NCI-H345 treated with DMSO at 0.1 percent for 48 hours (cell line): ENCODE results near the gene INTS7.

Experiments used
- DNase-seq: peaks from one replicate; lab custom pipeline; 2025; ENCODE audit not compliant: unreplicated experiment; lab: John Stamatoyannopoulos, UW

The INTS7 gene, protein sequence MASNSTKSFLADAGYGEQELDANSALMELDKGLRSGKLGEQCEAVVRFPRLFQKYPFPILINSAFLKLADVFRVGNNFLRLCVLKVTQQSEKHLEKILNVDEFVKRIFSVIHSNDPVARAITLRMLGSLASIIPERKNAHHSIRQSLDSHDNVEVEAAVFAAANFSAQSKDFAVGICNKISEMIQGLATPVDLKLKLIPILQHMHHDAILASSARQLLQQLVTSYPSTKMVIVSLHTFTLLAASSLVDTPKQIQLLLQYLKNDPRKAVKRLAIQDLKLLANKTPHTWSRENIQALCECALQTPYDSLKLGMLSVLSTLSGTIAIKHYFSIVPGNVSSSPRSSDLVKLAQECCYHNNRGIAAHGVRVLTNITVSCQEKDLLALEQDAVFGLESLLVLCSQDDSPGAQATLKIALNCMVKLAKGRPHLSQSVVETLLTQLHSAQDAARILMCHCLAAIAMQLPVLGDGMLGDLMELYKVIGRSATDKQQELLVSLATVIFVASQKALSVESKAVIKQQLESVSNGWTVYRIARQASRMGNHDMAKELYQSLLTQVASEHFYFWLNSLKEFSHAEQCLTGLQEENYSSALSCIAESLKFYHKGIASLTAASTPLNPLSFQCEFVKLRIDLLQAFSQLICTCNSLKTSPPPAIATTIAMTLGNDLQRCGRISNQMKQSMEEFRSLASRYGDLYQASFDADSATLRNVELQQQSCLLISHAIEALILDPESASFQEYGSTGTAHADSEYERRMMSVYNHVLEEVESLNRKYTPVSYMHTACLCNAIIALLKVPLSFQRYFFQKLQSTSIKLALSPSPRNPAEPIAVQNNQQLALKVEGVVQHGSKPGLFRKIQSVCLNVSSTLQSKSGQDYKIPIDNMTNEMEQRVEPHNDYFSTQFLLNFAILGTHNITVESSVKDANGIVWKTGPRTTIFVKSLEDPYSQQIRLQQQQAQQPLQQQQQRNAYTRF

DNA sequence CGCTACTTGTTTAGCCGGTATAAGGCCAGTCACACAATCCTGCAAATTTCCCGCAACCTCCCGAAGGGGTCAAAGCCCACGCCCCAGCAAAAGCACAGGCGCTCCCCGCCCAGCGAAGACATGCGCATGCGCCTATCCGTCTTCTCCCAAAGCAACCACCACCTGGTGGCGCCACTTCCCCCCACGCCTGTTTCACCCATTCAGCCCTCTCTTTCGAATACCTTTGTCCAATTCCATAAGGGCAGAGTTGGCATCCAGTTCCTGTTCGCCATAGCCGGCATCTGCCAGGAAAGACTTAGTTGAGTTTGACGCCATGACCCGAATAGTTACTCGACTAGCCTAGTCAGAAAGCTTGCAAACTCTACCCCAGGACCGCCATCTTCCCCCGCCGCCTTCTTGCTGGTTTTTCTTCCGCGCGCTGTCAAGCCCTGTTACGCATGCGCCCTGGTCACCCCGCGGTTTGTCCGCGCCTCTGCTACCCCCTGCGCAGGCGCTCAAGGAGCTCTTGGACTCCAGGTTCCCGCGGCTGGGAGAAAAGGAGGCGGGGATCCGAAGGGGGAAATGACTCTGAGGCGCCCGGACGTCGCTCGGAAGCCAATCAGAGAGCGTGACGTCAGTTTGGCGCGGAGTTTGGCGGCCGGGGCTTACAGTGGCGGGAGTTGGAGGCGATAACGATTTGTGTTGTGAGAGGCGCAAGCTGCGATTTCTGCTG, at the start of gene INTS7, which contains the start of gene DTL:
Gene INTS7 (minus strand): TSS at position 435 of the 712 bp plus-strand sequence. CDS start 120 bp downstream, at position 315.
Gene DTL (plus strand): TSS at position 626 of the 712 bp plus-strand sequence. CDS start 143 bp downstream, outside the sequence.
- peak; percentile 99 for DNase-seq

DNA sequence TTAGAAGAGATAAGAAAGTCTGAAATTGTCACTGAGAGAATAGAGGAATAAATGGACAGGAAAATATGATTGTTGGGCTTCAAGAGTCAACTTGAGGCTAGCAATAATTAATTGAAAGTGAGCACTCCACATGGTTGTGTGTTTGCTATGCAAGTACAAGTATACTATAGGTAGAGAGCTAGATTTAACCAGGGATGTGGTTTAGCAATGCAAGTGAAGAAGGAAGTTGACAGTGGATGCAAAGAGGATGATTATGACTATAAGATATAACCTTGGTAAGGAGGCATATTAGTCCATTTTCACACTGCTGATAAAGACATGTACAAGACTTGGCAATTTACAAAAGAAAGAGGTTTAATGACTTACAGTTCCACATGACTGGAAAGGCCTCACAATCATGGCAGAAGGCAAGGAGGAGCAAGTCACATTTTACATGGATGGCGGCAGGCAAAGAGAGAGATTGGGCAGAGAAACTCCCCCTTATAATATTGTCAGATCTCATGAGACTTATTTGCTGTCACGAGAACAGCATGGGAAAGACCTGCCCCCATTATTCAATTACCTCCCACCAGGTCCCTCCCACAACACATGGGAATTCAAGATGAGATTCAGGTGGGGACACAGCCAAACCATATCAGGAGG, 47.5 kb upstream of the INTS7 start:
- DNase-seq: no peak

DNA sequence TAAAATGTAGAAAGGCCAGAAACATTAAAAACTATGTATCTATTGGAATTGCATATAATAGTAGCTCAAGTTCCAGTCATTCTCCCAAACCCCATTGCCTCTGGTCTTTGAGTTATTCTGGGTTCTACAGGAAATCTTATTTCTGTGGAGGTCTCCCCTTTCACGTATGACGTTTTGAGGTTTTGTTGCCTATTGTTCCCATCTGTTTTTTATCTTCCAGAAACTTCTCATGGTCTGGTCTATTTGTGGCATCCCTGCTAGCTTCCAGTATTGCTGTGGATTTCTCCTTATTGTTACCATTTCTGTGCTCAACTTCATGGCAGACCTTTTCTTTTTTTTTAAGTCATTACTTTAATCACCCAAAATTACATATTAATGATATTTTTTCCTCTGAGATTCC, 43.5 kb upstream of the INTS7 start:
- DNase-seq: no peak

DNA sequence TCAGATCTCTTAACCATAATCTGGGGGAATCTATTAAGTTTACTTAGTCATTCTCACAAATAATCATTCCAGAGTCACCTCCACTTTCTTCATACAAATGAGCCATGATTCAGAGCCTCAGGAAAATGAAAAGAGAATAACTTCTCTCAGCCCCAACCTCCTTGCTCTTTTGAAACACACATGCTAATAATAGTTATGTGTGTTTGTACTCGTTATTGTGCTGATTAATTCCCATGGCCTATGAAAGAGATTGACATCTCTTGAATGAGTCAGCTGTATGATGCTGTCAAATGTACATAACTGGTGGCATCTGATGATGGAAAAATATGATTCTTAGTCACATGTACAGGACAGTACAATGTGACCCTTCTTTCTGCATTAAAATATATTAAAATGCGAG, 41.7 kb upstream of the INTS7 start:
- no peak for DNase-seq

DNA sequence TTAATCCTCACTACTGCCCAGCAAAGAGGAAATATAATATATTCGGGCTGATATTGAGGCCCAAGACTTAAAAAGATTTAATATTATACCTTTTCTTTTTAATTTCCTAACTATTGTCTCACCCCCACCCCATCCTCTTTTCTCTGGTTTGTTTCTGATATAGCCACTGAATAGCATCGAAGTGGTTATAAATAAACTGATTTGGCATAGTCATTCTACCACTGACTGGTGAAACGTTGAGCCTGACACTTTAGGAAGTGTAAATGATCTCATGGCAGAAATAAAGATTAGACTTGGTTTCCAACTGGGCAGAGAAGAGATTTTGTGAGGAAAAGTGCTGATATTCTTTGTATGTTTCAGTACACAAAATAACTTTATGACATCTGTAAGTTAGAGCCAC, 39.5 kb upstream of the INTS7 start:
- DNase-seq: no peak

DNA sequence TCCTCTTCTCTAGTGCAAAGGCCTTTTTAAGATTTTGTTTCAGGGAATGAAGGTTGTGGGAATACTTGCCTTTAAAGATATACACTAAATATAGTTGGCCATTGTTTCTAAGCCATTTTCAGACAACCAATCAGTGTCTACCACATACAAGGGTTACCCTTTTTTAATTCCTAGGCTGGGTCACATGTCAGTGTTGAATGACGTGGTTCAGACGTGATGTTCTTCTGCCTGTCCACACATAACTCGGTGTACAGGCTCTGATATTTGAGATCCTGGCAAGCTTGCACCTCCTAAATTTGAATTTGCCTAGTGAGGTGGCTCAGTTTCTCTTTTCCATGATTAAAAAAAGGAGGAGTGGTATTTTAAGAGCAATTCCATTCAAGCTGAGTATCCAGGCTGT, 39.0 kb upstream of the INTS7 start:
- no peak for DNase-seq

DNA sequence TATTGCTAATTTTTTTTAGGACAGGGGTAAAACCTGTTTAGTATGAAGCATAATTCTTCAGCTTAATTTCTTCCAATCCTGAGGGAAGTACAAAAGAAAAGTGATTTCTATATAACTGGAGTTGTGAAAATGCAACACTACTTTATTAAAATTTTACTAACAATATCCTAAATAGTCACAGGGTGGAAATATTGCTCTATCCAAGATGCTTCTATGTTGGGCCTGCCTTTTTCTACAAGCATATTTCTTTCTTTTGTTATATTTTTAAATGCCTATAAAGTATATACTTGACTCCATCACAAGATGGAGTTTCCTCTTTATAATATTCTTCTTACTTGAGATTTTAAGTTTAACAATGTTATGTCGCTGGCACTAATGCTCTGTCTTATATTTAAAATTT, 38.1 kb upstream of the INTS7 start:
- no peak for DNase-seq

DNA sequence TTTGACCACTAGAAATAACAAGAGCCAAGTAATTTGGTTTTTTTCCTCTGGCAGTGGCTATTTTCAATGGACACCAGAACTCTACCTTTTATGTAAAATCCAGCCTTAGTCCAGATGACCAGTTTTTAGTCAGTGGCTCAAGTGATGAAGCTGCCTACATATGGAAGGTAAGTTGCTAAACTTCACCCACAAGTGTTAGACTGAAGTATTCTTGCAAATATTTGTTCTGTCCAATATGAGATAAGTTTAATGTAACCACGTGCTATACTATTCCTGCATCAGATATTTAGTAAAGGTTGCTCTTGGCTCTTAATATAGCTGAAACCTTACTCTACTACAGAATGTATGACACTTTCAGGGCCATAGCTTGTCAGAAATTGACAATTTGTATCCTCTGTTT, 36.7 kb upstream of the INTS7 start:
- no peak for DNase-seq

DNA sequence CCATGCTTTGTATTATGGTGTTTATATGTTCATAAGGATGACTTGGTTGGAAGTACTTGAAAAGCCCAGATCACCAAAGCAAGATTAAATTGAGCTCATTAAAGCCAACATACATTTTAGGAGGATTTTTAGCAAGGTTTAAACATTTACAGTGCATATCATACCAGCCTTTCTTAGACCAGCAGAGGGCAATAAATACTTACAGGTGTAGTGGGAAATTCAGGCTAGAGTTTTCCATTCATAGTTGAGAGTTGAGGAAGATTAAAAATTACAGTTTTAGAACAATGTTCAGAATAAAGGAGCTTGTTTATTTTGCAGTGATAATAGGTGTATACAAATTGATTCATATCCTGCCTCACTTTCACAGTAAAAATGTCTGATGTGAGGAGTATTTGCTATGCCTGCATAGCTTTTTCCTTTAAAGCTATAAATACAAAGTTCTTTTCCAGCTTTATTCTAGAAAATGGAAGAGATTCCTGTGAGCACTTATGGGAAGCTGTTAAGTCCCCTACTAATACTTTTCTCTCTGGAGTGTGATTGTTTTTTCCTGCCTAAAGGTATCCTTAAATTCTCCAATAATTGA, 35.5 kb upstream of the INTS7 start:
- no peak for DNase-seq

DNA sequence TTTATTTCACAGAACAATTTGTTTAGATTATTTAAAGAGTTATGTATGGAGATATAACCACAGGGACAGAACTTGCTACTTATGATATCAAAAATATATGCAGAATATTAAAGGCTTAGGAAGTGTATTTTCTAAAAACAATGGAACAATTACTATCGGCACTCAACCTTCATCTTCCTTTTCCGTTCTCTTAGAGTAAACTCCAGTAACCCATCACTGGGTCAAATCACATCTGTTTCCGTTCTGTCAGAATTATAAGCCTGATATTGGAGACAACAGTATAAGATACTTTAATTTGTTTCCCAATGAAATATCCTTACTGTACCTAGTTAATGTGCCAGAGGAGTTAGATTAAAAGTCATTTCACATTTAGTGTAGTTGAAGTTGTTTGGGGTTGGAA, 32.4 kb upstream of the INTS7 start:
- DNase-seq: no peak

DNA sequence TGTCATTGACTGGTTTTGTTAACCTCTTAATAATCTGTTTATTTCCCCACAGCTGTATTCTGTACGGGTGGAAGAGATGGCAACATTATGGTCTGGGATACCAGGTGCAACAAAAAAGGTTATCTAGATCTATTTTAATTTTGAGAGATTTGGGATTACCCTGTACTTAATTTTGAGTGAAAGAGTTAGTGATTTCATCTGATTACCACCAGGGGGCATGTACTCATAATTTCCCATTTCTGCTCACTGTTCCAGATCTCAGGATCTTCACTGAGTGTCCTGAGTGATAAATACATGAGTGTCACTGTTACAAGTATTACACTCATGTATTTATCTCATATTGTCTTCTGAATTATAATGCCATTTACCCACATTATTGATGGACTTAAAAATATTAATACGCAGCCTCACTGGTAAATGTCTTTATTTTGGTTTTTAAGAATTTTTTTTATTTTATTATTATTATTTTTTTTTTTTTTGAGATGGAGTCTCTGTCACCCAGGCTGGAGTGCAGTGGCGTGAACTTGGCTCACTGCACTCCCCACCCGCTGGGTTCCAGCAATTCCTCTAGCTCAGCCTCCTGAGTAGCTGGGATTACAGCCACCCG, 27.6 kb upstream of the INTS7 start:
- peak; percentile 37 for DNase-seq

DNA sequence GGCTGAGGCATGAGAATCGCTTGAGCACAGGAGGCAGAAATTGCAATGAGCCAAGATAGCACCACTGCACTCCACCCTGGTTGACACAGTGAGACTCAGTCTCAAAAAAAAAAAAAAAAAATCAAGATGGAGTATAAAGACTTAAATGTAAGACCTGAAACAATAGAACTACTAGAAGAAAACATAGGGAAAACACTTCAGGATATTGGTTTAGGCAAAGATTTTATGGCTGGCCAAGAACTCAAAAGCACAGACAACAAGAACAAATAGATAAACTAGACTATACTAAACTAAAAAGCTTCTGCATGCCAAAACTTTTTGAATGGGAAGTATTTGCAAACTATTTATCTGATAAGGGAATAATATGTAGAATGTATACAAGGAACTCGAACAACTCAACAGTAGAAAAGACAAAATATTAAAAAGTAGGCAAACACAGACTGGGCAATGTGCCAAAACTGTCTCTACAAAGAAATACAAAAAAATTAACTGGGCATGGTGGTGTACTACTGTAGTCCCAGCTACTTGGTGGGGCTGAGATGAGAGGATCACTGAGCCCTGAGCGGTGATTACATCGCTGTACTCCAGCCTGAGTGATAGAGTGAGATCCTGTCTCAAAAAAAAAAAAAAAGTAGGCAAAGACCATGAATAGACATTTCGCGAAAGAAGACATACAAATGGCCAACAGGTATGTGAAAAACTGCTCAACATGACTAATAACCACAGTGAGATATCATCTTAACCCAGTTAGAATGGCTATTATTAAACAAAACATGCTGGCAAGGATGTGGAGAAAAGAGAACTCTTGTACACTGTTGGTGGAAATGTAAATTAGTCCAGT, 25.5 kb upstream of the INTS7 start:
- no peak for DNase-seq

DNA sequence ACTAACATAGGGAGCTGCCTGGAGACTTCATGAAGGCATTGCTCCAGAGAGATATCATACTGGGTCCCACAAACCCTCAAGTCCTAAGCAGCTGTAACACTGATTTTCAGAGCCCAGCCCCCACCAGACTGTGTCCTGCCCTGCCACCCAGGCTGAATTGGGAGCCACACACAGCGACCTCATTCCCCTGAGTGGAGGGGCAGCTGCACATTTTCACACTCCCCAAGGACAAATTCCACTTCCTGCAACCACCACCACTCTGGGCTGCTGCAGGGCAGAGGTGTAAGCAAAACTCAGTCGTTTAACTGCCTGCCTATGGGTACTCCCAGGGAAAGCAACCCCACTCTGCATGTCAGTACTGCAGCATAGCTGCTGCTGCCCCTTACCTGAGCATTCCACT, 20.0 kb upstream of the INTS7 start:
- no peak for DNase-seq

DNA sequence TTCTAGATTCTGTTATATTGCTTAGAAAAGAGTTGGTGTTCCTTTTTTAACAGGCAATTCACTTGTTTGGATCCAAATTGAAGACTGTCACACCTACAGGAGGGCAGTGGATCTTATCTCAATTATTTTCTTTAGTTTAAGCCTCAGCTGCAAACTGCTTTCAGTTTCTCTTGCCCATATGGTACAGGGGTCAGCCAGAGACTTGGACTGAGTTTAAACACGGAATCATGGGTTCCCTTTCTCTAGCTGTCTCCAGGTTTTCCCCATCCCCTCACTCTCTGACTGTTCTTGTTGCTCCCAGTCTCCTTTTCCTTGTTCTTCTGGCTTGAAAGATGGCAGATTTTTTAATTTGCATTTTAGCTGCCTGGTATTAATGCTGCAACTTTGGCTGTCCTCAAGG, 18.6 kb upstream of the INTS7 start:
- DNase-seq: no peak

DNA sequence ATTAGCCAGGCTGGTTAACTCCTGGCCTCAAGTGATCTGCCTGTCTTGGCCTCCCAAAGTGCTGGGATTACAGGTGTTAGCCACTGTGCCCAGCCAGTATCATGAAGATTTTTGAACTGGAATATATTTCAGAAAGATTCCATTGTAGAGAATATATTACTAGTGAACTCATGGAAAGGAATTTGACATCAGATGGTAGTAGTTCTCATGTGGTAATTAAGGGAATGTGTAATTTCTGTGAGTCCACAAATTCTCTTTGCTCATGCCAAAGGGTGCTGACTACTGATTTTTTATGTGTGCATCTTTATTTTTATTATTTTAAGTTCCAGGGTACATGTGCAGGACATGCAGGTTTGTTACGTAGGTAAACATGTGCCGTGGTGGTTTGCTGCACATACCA, 10.6 kb upstream of the INTS7 start:
- no peak for DNase-seq

DNA sequence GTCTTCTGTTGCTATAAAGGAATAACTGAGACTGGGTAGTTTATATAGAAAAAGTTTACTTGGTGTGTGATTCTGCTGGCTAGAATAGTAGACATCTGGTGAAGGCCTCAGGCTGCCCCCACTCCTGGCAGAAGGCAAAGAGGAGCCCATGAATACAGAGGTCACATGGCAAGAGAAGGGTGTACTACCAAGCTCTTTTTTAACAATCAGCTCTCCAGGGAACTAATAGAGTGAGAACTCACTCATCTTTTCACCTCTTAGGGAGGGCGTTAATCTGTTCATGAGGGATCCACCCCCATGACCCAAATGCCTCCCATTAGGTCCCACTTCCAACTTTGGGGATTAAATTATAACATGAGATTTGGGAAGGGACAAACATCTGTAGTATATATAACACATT, 9.5 kb upstream of the INTS7 start:
- no peak for DNase-seq

DNA sequence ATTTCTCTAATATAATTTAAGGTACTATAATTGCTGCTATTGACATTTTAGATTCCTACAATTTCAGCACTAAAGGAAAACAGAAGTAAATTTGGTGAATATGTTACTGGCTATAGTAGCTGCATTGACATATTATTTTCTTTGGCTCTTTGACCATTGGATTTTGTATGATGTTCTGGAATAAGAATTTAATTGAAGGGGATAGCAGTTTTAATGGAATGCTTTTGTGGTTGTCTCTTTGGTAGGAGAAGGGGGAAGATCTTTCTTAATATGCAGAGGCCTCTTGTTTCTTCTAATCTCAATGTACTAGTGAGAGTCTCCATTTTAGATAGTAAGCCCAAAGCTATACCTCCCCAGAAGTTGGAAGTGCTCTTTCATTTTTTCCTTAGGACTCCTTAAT, 7.1 kb upstream of the INTS7 start:
- DNase-seq: no peak

DNA sequence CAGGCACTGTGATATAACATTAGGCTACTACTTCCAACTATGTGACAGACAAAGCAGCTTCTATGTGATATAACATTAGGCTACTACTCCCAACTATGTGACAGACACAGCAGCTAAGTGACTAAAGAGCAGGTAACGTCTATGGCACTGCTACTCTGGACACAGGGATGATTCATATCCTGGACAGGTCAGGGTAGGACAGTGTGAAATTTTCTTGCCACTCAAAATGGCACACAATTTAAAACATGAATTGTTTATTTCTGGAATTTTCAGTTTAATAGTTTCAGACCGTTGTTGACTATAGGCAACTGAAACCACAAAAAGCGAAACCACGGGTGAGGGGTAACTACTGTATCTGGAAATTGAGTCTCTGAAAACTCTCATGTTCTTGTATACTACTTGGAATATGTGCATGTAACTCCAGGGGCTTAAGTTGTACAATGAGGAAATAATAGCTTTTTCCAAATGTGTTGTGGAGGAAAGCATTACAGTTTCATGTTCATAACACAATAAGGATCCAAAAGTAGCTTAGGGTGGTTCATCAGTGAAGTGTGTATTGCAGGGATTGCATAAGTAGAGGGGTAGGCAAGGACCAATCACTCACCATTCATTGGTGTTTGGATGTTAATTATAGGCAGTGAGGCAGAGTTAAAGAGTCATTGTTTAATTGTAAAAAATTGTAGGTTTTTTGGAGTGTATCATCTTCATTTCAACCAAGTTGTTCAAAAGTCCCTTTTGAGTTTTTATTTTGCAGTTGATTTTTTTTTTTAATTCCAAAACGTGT, 5.5 kb upstream of the INTS7 start:
- DNase-seq: no peak
